SK-N-MC (cell line): ENCODE measurements around the gene JADE2.

ENCODE experiments used
- EZH2 ChIP-seq: fragments of 200-600 bp; sonication (generic); IDR thresholded peaks from one replicate; pipeline ENCODE4 v1.6.1; 2017; ENCODE audit warnings: antibody characterized with exemption
- POLR2AphosphoS5 ChIP-seq: IDR thresholded peaks from 2 replicates; pipeline ENCODE4 v1.6.1; 2012; ENCODE audit warnings: mild to moderate bottlenecking, low read depth, low read length, borderline replicate concordance

- TF ChIP-seq EZH2 (no peak), POLR2AphosphoS5 (no peak)
Observed at GRCh38 chr5:134537297-134537696, 11.8 kb downstream of the JADE2 start.
